ENCODE data around the gene FAT4. TPM values are rescaled to one million over a fixed set of nuclear protein-coding genes. Genes with fewer than 3 reads are reported as not detected.

FAT4 gene
- total RNA-seq, 1 experiment from 2014 or later, result 33.6 TPM

DNA sequence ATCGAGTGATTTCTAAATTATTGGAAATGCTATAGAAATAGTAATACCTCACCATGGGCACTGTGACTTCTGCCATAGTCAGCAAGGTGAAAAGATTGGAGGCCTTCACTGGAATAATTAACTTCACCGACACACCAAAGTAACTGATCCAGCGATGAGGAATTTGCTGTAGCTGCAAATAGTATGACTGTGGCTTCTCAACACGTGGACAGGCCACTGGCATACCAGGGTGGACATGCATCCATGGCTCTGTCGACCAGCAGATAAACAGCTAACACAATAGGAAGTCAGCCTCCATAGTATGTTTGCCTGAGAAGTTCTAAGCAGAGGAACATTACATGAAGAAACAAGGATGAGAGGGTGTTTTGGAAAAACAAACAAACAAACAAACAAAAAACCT is 10.9 kb upstream of the FAT4 start:
- Histone ChIP-seq H3K27me3 (replicated peaks; ENCODE audit: insufficient read depth, low read depth, low read length, poor library complexity) (no peaks in the 10 kb centered on the region), H3K36me3 (ENCODE audit: insufficient read depth, low read length, poor library complexity, severe bottlenecking) (no peaks in the 10 kb centered on the region), H3K4me3 (ENCODE audit: low read depth, low read length, poor library complexity, severe bottlenecking) (no peak overlapping the region), H3K27ac (ENCODE audit: low read depth, low read length, poor library complexity, severe bottlenecking) (no peak overlapping the region), H3K4me1 (ENCODE audit: insufficient read depth, low read length, poor library complexity, severe bottlenecking) (peaks cover 4% of the 10 kb centered on the region), H3K9me3 (ENCODE audit: low read depth, low read length, poor library complexity, severe bottlenecking) (no peaks in the 10 kb centered on the region)
- no peak for TF ChIP-seq EZH2 (IDR thresholded peaks at IDR 0.05; ENCODE audit: borderline replicate concordance, low read depth, low read length, poor library complexity, severe bottlenecking)
- TF ChIP-seq, protein P1, sequence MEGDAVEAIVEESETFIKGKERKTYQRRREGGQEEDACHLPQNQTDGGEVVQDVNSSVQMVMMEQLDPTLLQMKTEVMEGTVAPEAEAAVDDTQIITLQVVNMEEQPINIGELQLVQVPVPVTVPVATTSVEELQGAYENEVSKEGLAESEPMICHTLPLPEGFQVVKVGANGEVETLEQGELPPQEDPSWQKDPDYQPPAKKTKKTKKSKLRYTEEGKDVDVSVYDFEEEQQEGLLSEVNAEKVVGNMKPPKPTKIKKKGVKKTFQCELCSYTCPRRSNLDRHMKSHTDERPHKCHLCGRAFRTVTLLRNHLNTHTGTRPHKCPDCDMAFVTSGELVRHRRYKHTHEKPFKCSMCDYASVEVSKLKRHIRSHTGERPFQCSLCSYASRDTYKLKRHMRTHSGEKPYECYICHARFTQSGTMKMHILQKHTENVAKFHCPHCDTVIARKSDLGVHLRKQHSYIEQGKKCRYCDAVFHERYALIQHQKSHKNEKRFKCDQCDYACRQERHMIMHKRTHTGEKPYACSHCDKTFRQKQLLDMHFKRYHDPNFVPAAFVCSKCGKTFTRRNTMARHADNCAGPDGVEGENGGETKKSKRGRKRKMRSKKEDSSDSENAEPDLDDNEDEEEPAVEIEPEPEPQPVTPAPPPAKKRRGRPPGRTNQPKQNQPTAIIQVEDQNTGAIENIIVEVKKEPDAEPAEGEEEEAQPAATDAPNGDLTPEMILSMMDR (conservative IDR thresholded peaks at IDR 0.05; ENCODE audit: low read depth, low read length), result no peak
- intact Hi-C loops (cut with micrococcal nuclease; ENCODE audit: unreplicated experiment), result no loop called here
- no TSS peak for BruUV-seq (replicated peaks)
- ChIA-PET CTCF (no interaction called here), POLR2A (ENCODE audit: low non-redundant PET) (no interaction called here)
- no peak for DNase-seq (ENCODE audit: low spot score)

DNA sequence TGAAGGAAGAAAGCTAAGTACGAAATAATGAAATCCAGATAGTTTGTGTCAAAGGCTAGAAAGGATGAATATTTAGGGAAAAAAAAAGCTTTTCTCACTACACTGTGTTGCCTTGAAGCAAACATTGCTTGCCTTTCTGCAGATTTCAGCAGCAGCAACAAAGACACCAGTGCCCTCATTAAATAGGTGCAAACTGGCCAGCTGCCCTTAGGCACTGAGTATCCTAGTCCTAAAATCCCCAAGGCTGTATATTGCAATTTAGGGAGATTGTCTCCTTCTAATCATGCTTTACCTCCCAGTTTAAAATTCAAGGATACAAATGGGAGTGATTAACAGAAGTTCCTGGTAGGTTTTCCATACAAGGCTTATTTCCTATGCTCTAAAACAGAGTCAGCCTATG is 8.6 kb upstream of the FAT4 start:
- BruUV-seq (replicated peaks), result no TSS peak
- TF ChIP-seq, protein P1 (conservative IDR thresholded peaks at IDR 0.05; ENCODE audit: low read depth, low read length), result no peak
- no peak for TF ChIP-seq EZH2 (IDR thresholded peaks at IDR 0.05; ENCODE audit: borderline replicate concordance, low read depth, low read length, poor library complexity, severe bottlenecking)
- no peak for DNase-seq (ENCODE audit: low spot score)
- H3K36me3 ChIP-seq (ENCODE audit: insufficient read depth, low read length, poor library complexity, severe bottlenecking), result no peaks in the 10 kb centered on the region
- ChIA-PET POLR2A (ENCODE audit: low non-redundant PET) (interaction anchor here (0.6 kb wide), 1 partner anchor 761 kb away, joined by 3 read pairs; no protein-coding TSS in a partner anchor), CTCF (no interaction called here)
- H3K4me3 ChIP-seq (ENCODE audit: low read depth, low read length, poor library complexity, severe bottlenecking), result no peak overlapping the region
- H3K27ac ChIP-seq (ENCODE audit: low read depth, low read length, poor library complexity, severe bottlenecking), result no peak overlapping the region
- peaks cover 4% of the 10 kb centered on the region for H3K4me1 ChIP-seq (ENCODE audit: insufficient read depth, low read length, poor library complexity, severe bottlenecking)
- H3K27me3 ChIP-seq (replicated peaks; ENCODE audit: insufficient read depth, low read depth, low read length, poor library complexity), result no peaks in the 10 kb centered on the region
- intact Hi-C loops (cut with micrococcal nuclease; ENCODE audit: unreplicated experiment), result no loop called here
- H3K9me3 ChIP-seq (ENCODE audit: low read depth, low read length, poor library complexity, severe bottlenecking), result no peaks in the 10 kb centered on the region

DNA sequence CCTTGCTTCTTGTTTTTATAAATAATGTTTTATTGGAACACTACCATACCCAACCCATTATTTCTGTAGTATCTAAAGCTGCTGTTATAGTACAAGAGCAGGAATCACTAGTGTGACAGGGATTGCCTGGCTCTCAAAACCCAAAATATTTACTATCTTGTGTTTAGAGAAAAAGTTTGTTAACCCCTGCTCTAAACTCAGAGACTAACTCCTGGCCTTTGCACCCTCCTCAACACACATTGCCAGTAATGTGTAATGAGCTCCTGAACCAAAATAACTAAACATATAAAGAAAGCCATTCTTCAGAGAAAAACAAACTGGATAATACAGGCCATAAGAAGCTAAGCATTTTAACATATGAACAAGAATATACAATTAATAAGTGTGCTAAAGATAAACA is 8.2 kb upstream of the FAT4 start:
- ChIA-PET POLR2A (ENCODE audit: low non-redundant PET) (no interaction called here), CTCF (no interaction called here)
- H3K36me3 ChIP-seq (ENCODE audit: insufficient read depth, low read length, poor library complexity, severe bottlenecking), result no peaks in the 10 kb centered on the region
- H3K9me3 ChIP-seq (ENCODE audit: low read depth, low read length, poor library complexity, severe bottlenecking), result no peaks in the 10 kb centered on the region
- no TSS peak for BruUV-seq (replicated peaks)
- no peak for DNase-seq (ENCODE audit: low spot score)
- no peak overlapping the region for H3K4me3 ChIP-seq (ENCODE audit: low read depth, low read length, poor library complexity, severe bottlenecking)
- peaks cover 4% of the 10 kb centered on the region for H3K4me1 ChIP-seq (ENCODE audit: insufficient read depth, low read length, poor library complexity, severe bottlenecking)
- H3K27ac ChIP-seq (ENCODE audit: low read depth, low read length, poor library complexity, severe bottlenecking), result no peak overlapping the region
- H3K27me3 ChIP-seq (replicated peaks; ENCODE audit: insufficient read depth, low read depth, low read length, poor library complexity), result no peaks in the 10 kb centered on the region
- TF ChIP-seq, protein P1 (conservative IDR thresholded peaks at IDR 0.05; ENCODE audit: low read depth, low read length), result no peak
- no peak for TF ChIP-seq EZH2 (IDR thresholded peaks at IDR 0.05; ENCODE audit: borderline replicate concordance, low read depth, low read length, poor library complexity, severe bottlenecking)
- intact Hi-C loops (cut with micrococcal nuclease; ENCODE audit: unreplicated experiment), result no loop called here

All from A673 (cell line).